Heart left ventricle (tissue), 16 donors: ENCODE data around the gene LORICRIN. TPM values are rescaled to one million over a fixed set of nuclear protein-coding genes. Genes with fewer than 3 reads are reported as not detected.

Experiments
- ATAC-seq, 4 donors: fragments of 200-7000 bp; cut with Tn5 transposase; one replicate each; pipeline ENCODE4 v1.9.1; 2020 to 2022; ENCODE audit warnings: moderate library complexity in 4 of 4, mild to moderate bottlenecking in 3 of 4, moderate number of reproducible peaks in 1 of 4
- DNase-seq, 5 donors: peaks; one replicate each; pipeline ENCODE4 v3.0.0-alpha.2; 2020
- H3K27ac ChIP-seq, 12 donors: fragments of 200-600 bp; sonication (generic) in 4 of 12; one replicate each; pipeline versions ENCODE4 v1.5.0 to v1.8.0; 2016 to 2022; ENCODE audit warnings: mild to moderate bottlenecking in 2 of 12
- H3K27me3 ChIP-seq, 9 donors: fragments of 200-600 bp; sonication (generic) in 2 of 9; one replicate each; pipeline versions ENCODE4 v1.5.1 to v1.8.0; 2016 to 2022; ENCODE audit warnings: mild to moderate bottlenecking in 3 of 9
- H3K36me3 ChIP-seq, 9 donors: fragments of 200-600 bp; sonication (generic) in 2 of 9; one replicate each; pipeline versions ENCODE4 v1.5.0 to v1.8.0; 2018 to 2022; ENCODE audit warnings: mild to moderate bottlenecking in 2 of 9
- H3K4me1 ChIP-seq, 12 donors: fragments of 200-600 bp; sonication (generic) in 4 of 12; one replicate each; pipeline versions ENCODE4 v1.5.0 to v1.8.0; 2016 to 2022; ENCODE audit warnings: mild to moderate bottlenecking in 3 of 12
- H3K4me3 ChIP-seq, 12 donors: fragments of 200-600 bp; sonication (generic) in 4 of 12; one replicate each; pipeline versions ENCODE4 v1.5.0 to v1.8.0; 2017 to 2022; ENCODE audit warnings: mild to moderate bottlenecking in 9 of 12, moderate library complexity in 4 of 12
- H3K9me3 ChIP-seq, 12 donors: fragments of 200-600 bp; sonication (generic) in 4 of 12; one replicate each; pipeline versions ENCODE4 v1.5.0 to v1.8.0; 2016 to 2022; ENCODE audit warnings: mild to moderate bottlenecking in 1 of 12
- POLR2A ChIP-seq, 2 donors: fragments of 450-650 bp; IDR thresholded peaks; one replicate each; pipeline ENCODE4 v1.6.1; 2017; ENCODE audit warnings: antibody characterized with exemption in 2 of 2, mild to moderate bottlenecking in 2 of 2, moderate library complexity in 2 of 2
- WGBS, 4 donors: extraction: QIAGEN DNeasy Blood & Tissue Kit in 2 of 4; methylation state at CpG; one replicate each; pipeline versions ENCODE4 v1.1.5 to v1.1.7; 2013 to 2018; 5-methylcytosine and 5-hydroxymethylcytosine counted together
- intact Hi-C, 10 donors: fragments of 100-400 bp; cut with DNase I; formaldehyde crosslinking; loops; one replicate each; pipeline versions ENCODE4 v1.11.1 to v1.14.2; 2022
- polyA plus RNA-seq, 2 donors: library from polyadenylated mRNA; stranded (reverse); fragments of 200-250 nt; gene quantifications; one replicate each; pipeline ENCODE4 v1.2.3, GENCODE V29; 2013
- total RNA-seq, 9 donors: library from RNA; depleted of rRNA in 2 of 9; stranded (reverse); fragments of >200 nt in 2 of 9; fragmentation: NEBNext Ultra II Directional in 3 of 9; extraction: Animal tissue kit (Norgen Biotek cat#: 25700) in 3 of 9; gene quantifications; one replicate each; pipeline versions ENCODE4 v1.1.0 to v1.2.4, GENCODE V29; 2016 to 2023
- TF ChIP-seq, protein P1 (sequence below), 12 donors: fragments of 200-600 bp; sonication (generic) in 4 of 12; IDR thresholded peaks; one replicate each; pipeline versions ENCODE4 v1.5.0 to v1.8.0; 2018 to 2022; ENCODE audit warnings: antibody characterized with exemption in 12 of 12, mild to moderate bottlenecking in 5 of 12
- donor health status: ischemic (EF 13 %, LVEDD 7.1; RV severe dilation, severe dysfunction).
- donor health status: healthy with polysubstance abuse.
- donor health status: DM: no; HTN: yes; CAD: no.
- donor health status: DM: no; HTN: no; CAD: no.
- donor health status: ischemic (EF 25% LVEDD 6.9; RV normal size, moderate dysfunction).
- donor health status: ischemic (EF 25% LVEDD 5.7; RV mildly dilated, moderate dysfunction).
- donor health status: healthy.
- donor health status: DM: yes; HTN: yes; CAD: no.
- donor health status: ischemic (EF 35%, LVEDD 5.7; RV mildly dilated, moderate dysfunction).
- donor health status: nonischemic (EF 11% LVEDD 7.7; RV severe dilation, severe dysfunction).
- donor health status: DM: yes; HTN: yes; CAD: no.
- donor health status: PGD.
- donor health status: ischemic (EF 29% LVEDD 5.4; RV normal size, mild dysfunction).
- donor health status: nonischemic (EF 23%, LVEDD 6.1; RV moderate dilation, normal function).

Gene LORICRIN
- total and polyA plus RNA-seq, 11 donors = not detected

GRCh38 chr1:153246825-153247224, 12.7 kb upstream of the LORICRIN start:
- Histone ChIP-seq H3K36me3 (no peaks in the 10 kb centered on the region), H3K9me3 (no peaks in the 10 kb centered on the region), H3K27me3 (peaks cover 0 to 36% (median 5%) of the 10 kb centered on the region in 9 donors), H3K4me1 (no peaks in the 10 kb centered on the region), H3K27ac (no peak overlapping the region), H3K4me3 (no peak overlapping the region)
- DNase-seq (no peak), ATAC-seq (no peak)
- WGBS, 4 donors = 56 to 75% (median 69%) methylated on average over 2 of the region's 2 CpGs
- no peak for TF ChIP-seq POLR2A (IDR thresholded peaks at IDR 0.05)
- TF ChIP-seq, protein P1, sequence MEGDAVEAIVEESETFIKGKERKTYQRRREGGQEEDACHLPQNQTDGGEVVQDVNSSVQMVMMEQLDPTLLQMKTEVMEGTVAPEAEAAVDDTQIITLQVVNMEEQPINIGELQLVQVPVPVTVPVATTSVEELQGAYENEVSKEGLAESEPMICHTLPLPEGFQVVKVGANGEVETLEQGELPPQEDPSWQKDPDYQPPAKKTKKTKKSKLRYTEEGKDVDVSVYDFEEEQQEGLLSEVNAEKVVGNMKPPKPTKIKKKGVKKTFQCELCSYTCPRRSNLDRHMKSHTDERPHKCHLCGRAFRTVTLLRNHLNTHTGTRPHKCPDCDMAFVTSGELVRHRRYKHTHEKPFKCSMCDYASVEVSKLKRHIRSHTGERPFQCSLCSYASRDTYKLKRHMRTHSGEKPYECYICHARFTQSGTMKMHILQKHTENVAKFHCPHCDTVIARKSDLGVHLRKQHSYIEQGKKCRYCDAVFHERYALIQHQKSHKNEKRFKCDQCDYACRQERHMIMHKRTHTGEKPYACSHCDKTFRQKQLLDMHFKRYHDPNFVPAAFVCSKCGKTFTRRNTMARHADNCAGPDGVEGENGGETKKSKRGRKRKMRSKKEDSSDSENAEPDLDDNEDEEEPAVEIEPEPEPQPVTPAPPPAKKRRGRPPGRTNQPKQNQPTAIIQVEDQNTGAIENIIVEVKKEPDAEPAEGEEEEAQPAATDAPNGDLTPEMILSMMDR (IDR thresholded peaks at IDR 0.05) = no peak
- intact Hi-C loops = no loop called here

DNA sequence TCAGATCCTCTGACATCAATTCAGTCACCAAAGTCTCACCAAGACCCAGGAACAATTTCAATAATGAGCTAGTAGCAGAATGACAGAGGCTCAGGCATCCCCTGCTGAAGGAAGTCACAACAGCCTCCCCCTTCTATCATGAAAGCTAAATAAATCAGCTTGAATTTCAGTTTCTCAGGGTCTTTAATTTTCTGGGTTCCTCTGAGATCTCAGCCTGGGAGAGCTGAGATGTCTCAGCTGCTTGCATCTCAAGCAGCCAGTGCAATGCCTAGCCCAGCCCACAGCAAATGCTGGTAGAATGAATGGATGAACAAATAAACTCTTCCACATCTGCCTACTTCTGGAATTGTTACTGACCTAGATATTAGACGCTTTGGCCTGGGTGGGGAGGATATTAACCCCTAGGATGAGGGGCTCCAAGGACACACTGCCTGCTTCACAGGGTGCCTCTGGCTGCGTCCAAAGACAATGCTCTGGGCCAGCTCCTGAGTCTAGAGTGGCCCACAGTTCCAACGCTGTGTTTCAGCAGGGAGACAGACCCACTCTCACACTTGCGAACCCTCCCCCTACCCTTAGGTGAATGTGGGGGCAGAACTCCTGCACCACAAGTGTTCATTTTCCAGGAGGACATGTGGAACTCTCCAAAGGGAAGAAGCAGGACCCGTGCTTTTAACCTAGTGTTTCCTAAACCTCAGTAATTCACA, 11.2 kb upstream of the LORICRIN start:
- no peak for DNase-seq
- no peaks in the 10 kb centered on the region for H3K9me3 ChIP-seq
- H3K27ac ChIP-seq = no peak overlapping the region
- peaks cover 0 to 36% (median 5%) of the 10 kb centered on the region in 9 donors for H3K27me3 ChIP-seq
- no peak for ATAC-seq
- TF ChIP-seq POLR2A (IDR thresholded peaks at IDR 0.05) = no peak
- TF ChIP-seq, protein P1 (IDR thresholded peaks at IDR 0.05) = no peak
- no peaks in the 10 kb centered on the region for H3K4me1 ChIP-seq
- WGBS, 4 donors = 58 to 65% (median 62%) methylated on average over 5 of the region's 5 CpGs
- no peak overlapping the region for H3K4me3 ChIP-seq
- intact Hi-C loops = no loop called here
- no peaks in the 10 kb centered on the region for H3K36me3 ChIP-seq

GRCh38 chr1:153250166-153250565, 9.3 kb upstream of the LORICRIN start:
- Histone ChIP-seq H3K4me1 (no peaks in the 10 kb centered on the region), H3K9me3 (no peaks in the 10 kb centered on the region), H3K4me3 (no peak overlapping the region), H3K27me3 (peaks cover 0 to 36% (median 5%) of the 10 kb centered on the region in 9 donors), H3K36me3 (no peaks in the 10 kb centered on the region), H3K27ac (no peak overlapping the region)
- DNase-seq = no peak
- intact Hi-C loops = no loop called here
- 48 to 59% (median 49%) methylated on average over 1 of the region's 1 CpG for WGBS, 4 donors
- no peak for TF ChIP-seq POLR2A (IDR thresholded peaks at IDR 0.05)
- TF ChIP-seq, protein P1 (IDR thresholded peaks at IDR 0.05) = no peak
- ATAC-seq = no peak

DNA sequence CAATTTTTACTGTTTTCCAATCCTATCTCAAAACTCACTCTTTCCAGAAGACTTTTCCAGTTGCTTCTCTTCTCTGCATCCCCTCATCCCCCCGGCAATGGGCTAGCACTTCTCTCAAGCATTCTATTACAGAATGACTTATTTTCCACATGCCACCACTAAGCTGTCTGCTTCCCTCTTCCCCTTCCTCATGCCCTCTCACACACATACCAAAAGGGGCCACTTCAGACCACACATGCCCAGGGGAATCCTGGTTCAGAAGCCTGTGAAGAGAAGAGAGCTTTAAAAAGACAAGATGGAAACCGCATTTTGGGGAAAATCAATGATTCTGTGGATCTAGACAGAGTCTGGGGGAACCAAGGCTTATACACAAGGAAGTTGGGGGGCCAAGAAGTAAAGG, 8.4 kb upstream of the LORICRIN start:
- H3K27me3 ChIP-seq = peaks cover 0 to 36% (median 5%) of the 10 kb centered on the region in 9 donors
- DNase-seq (no peak), ATAC-seq (no peak)
- no peaks in the 10 kb centered on the region for H3K9me3 ChIP-seq
- 80 to 85% (median 84%) methylated on average over 2 of the region's 2 CpGs for WGBS, 4 donors
- TF ChIP-seq POLR2A (IDR thresholded peaks at IDR 0.05) = no peak
- TF ChIP-seq, protein P1 (IDR thresholded peaks at IDR 0.05) = no peak
- H3K36me3 ChIP-seq = no peaks in the 10 kb centered on the region
- H3K4me3 ChIP-seq = no peak overlapping the region
- H3K27ac ChIP-seq = no peak overlapping the region
- intact Hi-C loops = no loop called here
- H3K4me1 ChIP-seq = no peaks in the 10 kb centered on the region
